Stimulated activated CD4-positive, alpha-beta T cell treated with anti-CD3 and anti-CD28 coated beads, Interleukin-4, amount 100 ng/mL, for 1 hour (primary cell): ENCODE data around the gene AP1B1.
"Not testable (repeated sequence)": the region's sequence is repeated elsewhere in the genome, so short reads cannot be mapped to it uniquely, and the experiment has no call there.

Experiments
- DNase-seq: peaks from one replicate; pipeline ENCODE4 v3.0.0-alpha.2; 2020

The AP1B1 gene

DNA sequence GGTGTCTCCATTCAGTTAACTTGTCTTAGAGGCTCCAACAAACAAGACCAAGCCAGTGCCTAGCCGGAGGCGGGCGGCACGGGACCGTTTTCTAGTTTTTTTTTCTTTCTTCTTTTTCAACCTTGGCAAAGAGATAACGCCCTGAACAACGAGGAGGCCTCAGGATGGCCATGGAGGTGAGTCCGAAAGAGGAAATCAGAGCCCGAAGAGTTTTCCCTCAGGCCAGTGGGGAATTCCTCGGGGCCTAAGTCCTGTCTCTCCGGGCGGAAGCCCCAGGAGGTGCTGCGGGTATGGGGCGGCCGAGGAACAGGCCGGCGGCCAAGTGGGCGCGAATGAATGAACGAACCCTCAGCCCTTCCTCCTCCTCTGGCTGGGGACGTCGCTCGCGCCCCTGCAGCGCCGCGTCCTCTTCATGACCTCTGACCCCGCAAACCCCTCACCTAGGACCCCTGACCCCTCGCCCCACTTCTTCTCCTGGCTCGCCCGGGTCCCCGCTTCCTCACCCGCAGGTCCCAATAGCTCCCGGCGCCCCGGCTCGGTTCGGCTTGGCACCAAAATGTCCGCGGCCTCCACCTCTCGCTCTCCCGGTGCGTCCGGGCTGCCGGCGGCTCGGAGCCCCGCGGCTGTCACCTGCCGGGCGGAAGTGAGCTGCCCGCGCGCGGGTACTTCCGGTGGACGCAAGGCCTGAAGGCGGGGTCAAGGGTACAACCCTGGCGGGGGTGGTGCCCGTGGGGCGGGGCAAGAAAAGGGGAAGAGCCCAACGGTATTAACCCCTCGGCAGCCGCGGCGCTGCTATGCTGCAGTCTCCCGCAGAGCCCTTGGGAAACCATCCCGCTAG, at the start of gene AP1B1:
AP1B1 (minus strand) TSS at position 650 of the 838 bp plus-strand sequence. CDS start 21,327 bp downstream, outside the sequence.
- DNase-seq = peak; percentile 95

DNA sequence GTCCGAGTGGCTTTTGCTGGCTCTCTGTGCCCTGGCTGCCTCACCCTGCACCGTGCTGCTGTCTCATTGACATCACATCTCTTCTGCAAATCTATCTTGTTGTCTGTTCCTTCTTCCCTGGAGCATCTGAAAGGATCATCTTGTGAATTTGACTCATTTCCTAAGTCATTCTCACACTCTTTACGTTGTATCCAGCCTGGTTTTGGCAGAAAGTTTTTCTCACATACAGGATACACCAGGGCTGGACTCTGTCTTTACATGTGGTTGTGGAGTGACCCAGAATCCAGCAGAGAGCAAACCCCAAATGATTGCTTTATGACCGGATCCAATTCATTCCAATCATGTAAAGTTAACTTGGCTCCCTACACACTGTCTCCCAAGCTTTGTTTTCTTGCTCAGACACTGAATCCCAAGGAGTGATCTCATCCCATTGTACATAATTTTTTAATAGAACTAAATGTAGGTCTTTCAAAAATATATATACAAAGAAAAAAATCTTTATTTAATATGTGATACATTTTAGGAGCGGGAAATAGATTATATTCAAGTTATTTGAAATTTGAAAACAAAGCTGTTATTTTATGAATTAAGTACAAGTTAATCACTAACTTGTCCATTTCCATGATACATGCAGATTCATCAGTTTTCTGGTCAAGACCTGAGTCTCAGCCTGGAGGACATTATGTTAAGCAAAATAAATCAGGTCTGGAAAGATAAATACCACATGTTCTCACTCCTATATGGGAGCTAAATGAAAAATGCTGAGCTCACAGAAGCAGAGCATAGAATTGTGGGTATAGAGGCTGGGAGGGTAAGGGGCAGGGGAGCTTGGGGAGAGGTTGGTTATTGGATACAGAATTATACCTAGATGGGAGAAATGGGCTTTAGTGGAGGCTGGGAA, 47.1 kb upstream of the AP1B1 start:
- no peak for DNase-seq

DNA sequence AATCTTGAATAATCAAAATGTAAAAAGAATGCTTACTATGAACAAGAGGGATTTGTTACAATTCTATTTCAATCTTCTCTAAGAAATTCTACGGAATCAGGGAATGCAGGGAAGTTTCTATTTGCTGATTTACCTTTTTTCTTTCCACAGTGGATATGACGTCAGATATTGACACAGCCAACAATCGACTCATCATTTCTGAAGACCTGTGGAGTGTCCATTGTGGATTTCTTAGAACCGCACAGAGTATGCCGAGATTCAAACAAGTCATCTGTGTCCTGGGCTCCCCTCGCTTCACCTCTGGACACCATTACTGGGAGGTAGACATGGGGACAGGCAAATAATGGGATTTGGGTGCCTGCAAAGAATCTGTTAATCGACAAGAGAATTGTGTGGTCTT, 45.9 kb upstream of the AP1B1 start:
- no peak for DNase-seq

DNA sequence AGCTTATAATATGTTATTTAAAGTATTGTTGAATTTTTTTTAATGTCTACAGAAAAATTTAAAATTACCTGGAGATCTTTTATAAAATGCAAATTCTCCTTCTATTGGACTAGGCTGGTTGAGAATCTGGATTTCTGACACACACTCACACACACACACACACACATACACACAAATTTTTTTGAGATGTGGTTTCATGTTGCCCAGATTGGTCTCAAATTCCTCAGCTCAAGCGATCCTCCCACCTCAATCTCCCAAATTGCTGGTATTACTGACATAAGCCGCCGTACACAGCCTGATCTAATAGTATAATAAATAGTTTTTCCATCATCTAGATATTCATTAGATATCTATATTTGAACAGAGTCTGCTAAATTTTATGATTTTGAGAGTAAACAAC, 45.5 kb upstream of the AP1B1 start:
- no peak for DNase-seq

DNA sequence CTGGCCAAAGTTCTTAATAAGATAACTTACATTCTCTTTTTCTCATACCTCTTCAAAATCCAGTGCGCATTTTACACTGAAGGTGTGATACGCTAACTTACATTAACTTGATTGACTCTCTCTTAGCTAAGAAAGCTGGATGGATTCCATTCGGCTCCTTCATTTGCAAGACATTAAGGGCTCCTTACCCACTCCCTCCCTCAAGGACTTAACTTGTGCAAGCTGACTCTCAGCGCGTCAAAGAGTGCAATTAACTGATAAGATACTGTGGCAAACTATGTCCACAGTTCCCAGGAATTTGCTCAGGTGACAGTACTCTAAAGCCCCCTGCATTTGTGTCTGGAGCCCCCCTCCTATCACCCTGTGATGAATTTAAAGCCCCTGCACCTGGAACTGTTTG, 43.6 kb upstream of the AP1B1 start:
- DNase-seq = no peak

DNA sequence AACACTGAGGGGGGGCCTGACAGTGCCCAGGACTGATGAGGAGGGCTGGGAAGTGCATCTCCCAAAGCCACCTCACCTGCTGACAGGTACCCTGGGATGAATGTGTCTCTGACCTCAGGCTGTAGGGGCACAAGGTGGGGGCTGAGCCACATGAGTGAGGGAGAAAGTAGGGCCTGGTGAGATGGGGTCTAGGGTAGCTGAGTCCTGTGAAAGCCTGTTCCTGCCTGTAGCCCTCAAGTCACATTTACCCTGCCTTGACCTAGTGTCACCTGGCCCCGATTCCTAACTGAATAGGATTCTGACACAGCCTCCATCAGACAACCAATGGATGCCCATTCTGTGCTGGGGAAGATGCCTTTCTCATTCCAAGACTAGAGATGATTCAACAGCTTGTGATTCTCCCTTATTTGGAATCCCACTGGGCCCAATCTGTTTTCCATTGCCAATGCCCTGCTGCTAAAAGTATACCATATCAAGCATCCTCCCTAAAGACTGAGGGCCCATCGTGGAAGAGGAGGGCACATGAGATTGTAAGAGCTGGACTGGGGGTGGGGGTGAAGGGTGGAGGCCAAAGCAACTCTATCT, 38.9 kb upstream of the AP1B1 start:
- DNase-seq = no peak

DNA sequence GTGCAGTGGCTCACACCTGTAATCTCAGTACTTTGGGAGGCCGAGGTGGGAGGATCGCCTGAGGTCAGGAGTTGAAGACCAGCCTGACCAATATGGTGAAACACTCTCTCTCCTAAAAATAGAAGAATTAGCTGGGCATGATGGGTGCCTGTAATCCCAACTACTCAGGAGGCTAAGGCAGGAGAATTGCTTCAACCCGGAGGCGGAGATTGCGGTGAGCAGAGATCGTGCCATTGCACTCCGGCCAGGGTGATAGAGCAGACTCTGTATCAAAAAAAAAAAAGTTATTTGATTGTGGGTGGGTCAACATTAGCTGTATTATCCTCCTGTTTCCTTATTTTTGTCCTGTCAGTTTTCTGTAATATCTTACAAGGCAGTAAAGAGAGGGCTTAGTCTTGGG, 38.1 kb upstream of the AP1B1 start:
- no peak for DNase-seq

DNA sequence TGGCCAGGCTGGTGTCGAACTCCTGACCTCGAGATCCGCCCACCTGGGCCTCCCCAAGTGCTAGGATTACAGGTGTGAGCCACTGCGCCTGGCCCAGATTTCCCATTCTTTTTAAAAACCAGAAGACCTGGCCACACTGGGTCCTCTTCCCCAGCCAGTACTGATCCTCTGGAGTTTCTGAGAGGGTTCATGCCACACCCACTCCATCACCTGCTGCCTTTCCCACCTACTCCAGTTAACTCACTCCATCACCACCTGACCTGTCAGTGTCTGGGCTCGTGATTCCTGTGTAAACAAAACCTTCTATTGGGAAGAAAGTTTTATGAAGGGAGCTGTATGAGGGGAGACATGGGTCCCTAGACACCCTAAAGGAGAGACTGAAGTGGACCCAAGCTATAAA, 30.3 kb upstream of the AP1B1 start:
- DNase-seq = not testable (repeated sequence)

DNA sequence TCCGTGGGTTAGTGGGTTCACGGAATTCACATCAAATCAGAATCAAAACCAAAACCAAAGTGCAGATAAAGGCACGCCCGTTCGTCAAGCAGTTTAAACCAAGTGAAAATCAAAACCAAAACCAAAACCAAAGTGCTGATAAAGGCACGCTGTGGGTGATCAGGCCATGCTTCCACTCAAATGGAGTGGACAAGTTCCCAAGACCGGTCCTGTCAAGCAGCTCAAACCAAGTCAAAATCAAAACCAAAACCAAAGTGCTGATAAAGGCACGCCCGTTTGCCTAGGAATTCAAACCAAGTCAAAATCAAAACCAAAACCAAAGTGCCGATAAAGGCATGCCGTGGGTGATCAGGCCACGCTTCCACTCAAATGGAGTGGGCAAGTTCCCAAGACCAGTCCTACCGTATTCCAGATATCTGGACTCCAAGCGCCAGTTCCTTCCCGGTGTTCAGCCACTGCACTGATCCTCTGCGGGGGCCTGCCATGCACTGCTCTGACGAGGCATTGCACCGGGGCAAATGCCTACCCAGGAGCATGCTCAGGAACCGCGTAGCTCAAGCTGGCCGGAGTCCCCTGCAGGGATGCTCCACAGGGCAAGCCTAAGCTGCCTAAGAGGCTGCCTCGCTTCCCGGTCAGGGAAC, 26.7 kb upstream of the AP1B1 start:
- DNase-seq = peak; percentile 44

DNA sequence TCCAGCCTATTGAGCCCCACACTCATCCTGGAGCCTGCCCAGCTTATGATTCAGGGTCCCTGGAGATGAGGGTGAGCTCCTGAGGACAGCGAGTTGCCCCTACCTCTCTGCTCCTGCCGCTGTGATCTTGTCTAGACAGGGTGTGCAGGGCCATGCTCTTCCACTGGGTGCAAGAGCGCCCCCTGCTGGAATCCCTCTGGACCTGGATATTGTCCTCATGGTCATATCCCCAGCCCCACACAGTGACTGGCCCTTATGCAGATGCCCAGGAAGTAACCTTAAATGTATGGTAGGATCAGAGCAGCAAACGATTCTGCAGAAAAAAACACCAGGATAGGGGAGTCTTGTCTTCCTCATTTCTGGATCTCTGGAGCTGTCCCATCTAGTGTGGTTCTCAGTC, 24.4 kb upstream of the AP1B1 start:
- not testable (repeated sequence) for DNase-seq

DNA sequence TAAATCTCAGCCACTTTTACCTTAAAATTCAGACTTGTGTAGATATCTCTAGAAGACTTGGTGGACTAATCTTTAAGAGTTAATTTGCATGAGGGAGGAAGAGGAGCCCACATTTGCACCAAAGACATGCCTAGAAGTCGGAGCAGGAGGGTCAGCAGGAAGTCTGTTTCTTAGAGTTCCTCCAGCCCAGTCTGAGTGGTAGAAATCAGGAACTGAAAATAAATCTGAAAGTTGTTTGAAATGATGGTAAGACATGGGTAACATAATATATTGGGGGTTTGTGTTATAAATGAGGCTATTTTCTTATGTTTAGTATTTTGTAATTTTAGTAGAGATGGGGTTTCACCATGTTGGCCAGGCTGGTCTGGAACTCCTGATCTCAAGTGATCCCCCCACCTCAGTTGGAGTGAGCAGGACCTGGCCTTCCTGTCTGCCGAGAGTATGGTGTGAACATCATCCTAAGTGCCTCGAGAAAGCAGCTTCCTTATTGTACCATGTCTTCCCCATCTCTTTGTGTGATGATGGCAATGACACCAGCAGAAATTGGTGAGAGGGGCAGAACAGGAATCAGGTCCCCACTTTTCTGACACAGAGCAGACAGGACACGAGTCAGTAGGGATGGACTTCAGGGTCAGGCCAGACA, 23.3 kb upstream of the AP1B1 start:
- not testable (repeated sequence) for DNase-seq

DNA sequence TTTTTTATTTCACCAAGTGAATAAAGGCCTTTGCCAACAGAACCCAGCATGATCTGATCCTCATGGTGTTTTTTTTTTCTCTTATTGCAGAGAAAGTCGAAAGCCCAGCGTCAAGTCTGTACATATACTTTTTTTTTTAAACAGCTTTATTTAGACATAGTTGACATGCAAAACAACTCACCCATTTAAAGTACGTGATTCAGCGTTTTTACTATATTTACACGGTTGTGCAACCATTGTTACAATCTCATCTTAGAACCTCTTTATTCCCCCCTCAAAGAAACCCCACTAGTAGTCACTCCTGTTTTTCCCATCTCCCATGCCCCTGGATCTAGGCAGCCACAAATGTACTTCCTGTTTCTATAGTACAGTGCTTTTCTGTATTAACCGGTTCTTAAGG, 20.6 kb upstream of the AP1B1 start:
- no peak for DNase-seq

DNA sequence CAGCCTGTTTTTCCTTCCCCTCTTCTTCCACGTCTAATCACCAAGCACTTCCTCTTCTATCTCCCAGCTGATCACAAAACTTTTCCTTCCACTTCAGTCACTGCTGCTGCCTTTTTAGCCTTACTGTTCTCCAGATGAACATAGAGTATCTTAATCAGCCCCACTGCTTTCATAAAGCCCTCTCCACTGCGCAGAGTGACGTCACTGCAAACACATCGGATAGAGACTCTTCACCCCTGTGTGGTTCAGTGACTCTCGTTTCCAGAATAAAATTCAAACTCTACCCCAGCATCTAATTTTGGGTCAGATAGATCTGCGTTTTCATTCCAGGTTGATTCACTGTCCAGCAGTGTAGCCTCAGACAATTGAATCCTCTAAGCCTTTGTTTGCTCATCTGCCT, 13.2 kb upstream of the AP1B1 start:
- DNase-seq = not testable (repeated sequence)

DNA sequence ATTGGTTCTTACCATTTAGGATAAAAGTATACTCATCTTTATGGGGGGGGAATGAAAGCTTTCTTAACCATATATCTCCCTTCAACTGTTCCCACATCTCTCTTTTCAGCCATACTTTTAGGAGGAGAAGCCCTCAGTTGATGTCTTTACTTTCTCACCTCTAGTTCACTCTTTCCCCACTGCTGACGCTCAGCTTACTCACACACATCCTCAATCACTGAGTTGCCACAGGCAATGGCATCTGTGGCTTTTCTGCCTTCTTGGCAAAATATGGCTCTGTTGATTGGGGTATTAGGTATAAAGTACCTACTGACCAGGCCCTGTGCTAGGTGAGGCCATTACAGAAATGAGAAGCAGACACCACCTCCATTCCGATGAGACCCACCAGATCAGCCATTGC, 12.2 kb upstream of the AP1B1 start:
- no peak for DNase-seq

DNA sequence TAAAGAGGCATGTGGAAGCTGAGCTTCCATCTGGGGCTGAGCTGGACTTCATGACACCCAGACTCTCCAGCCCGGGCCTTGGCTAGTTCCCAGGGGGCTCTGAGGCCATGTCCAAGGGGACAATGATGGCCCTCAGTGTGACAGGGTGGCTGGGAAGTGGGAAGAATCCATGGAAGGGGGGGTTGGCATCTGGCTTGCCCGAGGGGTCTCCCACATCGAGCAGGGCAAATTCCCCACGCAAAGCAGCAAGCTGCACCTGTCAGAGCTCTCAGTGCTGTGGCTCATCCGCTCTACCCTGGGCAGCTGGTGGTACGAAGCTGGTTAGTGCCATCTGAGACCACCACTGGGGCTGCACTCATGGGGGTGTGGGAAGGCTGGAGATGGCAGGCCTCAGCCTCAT, 9.4 kb upstream of the AP1B1 start:
- DNase-seq = no peak

DNA sequence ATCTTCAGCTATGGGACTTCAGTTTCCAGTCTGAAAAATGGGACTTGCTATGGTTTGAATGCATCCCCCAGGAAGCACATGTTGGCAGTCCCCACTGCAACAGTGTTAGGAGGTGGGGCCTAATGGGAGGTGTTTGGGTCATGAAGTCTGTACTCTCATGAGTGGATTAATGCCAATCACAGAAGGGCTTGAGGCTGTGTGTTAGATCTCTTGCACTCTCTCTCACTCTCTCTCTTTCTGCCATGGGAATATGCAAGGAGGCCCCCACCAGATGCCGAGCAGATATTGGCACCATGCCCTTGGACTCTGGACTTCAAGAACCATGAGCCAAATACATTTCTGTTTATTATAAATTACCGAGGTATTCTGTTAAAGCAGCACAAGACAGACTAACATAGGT, 7.8 kb upstream of the AP1B1 start:
- DNase-seq = no peak

DNA sequence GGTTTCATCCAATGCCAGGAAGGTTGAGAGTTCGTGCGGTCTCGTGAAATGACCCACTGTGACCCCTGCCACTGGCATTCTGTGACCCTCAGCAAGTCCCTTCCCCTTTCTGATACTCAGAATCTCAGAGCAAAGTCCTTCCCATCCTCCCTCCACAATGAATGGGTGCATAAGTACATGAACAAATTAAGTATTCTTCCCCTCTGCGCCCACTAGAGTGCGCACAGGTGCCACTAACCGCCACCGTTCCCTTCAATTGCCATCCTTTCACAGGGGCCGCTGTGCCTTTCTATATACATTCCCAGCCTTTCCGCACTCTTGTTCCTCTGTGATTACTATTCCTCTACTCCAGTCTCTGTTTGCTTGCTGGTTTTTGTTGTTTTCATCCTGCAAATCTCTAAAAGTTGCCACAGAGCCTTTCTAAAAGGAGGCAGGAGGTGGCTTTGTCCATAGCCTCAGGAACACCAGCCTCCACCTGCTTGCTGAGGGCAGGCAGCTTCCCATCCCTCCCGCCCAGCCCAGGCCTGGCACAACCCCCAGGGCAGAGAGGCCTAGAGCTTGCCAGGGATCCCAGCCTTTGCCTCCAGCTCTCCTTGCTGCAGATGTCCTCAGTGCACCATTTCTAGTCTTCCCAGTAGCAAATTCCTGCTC, 6.7 kb upstream of the AP1B1 start:
- peak; percentile 69 for DNase-seq

DNA sequence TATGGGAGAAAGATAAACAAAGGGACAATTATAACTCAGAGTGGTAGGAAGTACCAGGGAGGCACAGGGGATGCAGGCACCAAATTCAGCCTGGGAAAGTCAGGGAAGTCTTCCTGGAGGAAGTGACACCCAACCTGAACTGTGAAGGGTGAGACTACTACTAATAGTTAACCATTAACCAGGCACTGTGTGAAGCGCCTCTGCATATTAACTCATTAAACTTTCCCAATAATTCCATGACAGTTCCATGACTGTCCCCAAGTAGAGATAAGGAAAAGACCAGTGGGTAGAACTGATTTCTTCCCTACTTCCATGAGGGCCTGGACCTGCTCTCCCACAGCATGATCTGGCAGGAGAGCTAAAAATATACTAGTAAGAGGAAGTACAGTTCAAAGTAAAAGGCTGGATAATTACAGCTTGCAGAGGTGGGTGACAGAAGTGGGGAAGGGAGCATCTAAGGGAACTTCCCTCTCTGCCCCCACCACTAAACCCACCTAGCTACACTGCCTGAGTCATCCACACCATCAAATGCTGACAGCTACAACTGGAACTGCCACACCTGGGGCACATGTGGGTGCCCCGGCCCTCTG, 4.7 kb upstream of the AP1B1 start:
- no peak for DNase-seq

DNA sequence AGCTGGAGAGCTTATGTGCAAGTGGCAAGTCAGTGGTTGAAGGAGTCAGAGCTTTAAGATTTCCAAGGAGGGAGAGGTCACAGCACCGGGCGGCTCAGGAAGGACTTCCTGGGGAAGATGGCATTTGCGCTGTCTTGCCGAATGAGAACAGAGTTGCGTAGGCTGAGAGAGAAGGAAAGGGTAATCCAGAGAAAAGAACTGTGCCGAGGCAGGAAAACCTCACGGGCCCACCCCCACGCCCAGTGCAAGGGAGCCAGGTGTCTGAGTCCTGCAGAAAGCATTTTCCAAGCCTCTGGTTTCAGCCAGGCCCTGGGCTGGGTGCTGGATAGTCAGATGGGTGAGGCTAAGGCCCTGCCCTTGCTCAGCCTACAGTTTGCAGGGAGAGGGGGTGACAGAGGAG, 3.2 kb upstream of the AP1B1 start:
- DNase-seq = no peak

DNA sequence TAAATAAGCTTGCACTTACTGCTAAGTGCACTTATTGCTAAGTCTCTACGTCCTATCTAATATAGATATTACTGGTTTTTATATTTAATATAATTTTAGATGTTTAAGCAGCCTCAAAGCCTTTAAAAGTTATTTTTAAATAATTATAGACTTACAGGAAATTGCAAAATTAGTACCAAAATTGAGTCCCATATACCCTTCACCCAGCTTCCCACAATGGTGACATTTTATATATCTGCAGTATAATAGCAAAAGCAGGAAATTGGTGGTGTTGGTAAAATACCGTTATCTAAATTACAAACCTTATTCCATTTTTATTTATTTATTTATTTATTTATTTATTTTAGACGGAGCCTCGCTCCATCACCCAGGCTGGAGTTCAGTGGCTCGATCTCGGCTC, 1.9 kb upstream of the AP1B1 start:
- DNase-seq = no peak

DNA sequence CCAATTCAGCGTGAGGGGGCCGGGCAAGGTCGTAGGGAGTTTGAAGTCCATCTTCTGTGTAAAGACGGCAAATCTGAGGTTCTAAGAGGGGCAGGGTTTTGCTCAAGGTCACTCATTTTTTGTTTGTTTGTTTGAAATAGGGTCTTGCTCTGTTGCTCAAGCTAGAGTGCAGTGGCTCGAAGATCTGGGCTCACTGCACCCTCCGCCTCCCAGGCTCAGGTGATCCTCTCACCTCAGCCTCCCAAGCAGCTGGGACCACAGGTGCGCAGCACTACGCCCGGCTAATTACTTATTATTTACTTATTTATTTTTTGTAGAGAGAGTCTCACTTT, 355 bp upstream of the AP1B1 start:
- no peak for DNase-seq

DNA sequence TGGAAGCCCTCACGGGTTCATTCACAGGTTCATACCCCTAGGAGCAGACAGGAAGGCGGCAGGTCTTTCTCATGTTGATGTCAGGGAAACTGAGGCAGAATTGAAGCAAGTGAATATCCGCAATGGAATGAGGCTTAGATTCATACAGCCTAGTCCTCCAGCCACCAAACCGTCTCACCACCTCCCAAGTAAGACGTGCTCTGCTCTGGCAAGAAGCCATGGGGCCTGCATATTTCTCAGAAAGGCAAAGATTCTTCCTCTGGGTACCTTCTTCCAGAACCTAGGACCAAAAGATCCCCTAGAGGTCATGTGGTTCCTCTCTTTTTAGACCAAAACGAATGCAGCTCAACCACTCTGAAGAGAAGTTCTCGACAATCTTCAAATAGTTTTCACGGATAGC, 1.7 kb downstream of the AP1B1 start:
- no peak for DNase-seq
